ENCODE results near the gene NCKAP5. TPM values are rescaled to one million over a fixed set of nuclear protein-coding genes. Genes with fewer than 3 reads are reported as not detected.

Gene NCKAP5
- total RNA-seq, 1 donor from 2014 or later = 2.7 TPM

DNA sequence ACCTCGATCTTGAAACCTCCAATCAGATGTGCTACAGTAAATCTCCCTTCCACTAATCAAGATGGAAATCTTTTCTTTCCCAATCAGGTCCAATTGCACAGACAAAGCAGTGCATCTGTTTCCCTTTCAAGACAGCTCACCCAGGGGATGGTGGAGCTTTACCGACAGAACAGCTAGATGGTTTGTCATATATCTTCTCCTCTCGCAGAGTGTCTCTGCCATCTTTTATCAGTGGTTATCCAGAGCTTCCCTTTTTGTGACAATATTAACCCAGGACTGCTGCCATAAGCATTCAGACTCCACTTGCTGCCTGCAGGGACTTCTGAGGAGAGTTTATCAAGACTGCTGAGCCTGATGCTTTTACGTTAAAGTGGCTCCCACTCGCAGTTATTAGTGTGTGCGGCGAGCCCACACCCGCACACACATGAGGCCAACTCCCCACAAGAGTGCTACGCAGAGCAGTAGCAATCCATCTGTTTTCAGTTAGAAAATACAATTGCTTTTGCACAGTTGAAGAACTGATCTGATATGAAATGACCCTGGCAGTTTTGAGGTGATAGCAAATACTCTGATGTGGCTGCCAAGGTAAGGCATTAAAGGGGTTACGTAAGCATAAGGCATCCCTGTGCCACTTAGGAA, 398.9 kb downstream of the NCKAP5 start:
- H3K4me2 ChIP-seq (ENCODE audit: low read length) = no peak overlapping the region

DNA sequence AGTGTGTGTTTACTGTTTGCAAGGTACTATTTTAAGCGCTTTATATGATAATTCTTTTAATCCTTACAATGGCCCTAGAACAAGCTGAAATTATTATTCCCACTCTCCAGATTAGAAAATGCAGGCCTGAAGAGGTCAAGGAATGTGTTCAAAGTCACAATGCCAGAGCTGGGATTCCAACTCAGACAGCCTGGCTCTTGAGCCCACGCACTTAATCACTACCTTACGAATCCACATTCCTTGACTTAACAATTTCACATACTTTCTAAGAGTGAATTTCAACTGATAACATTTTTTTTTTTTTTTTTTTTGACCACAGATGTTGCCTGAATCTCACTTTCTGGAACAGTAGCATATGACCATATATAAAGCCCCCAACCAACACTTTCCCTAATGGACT, 400.3 kb downstream of the NCKAP5 start:
- TF ChIP-seq CTCF (IDR thresholded peaks at IDR 0.05; ENCODE audit: insufficient read depth, low read depth, low read length) (no peak), EZH2 (IDR thresholded peaks at IDR 0.05; ENCODE audit: insufficient read depth, low read length) (no peak)
- no peak overlapping the region for H3K4me3 Mint-ChIP-seq (ENCODE audit: unreplicated experiment)
- no peaks in the 10 kb centered on the region for H3K9me3 ChIP-seq (ENCODE audit: insufficient read depth, low read depth, low read length)
- H3K4me3 ChIP-seq (ENCODE audit: insufficient read depth, low read depth, low read length) = no peak overlapping the region
- no peaks in the 10 kb centered on the region for H3K4me1 ChIP-seq (ENCODE audit: insufficient read depth, low read length)
- no peaks in the 10 kb centered on the region for H3K36me3 ChIP-seq (ENCODE audit: insufficient read depth, low read length)
- H3K4me2 ChIP-seq (ENCODE audit: low read length) = no peak overlapping the region
- H3K4me1 Mint-ChIP-seq (ENCODE audit: low read depth, unreplicated experiment) = no peaks in the 10 kb centered on the region
- H3K36me3 Mint-ChIP-seq (ENCODE audit: low read depth, unreplicated experiment) = no peaks in the 10 kb centered on the region
- H3K9ac ChIP-seq (ENCODE audit: low read length) = no peak overlapping the region
- H3K27ac Mint-ChIP-seq (ENCODE audit: unreplicated experiment) = no peak overlapping the region
- DNase-seq (ENCODE audit: low read depth) (peak; percentile 64), FAIRE-seq (no peak)
- no peak overlapping the region for H2AFZ ChIP-seq (ENCODE audit: low read depth, low read length)
- H3K79me2 ChIP-seq (ENCODE audit: insufficient read depth, low read length) = no peaks in the 10 kb centered on the region
- H3K27me3 ChIP-seq (ENCODE audit: insufficient read depth, low read length) = no peaks in the 10 kb centered on the region
- H3K27me3 Mint-ChIP-seq (ENCODE audit: low read depth, unreplicated experiment) = no peaks in the 10 kb centered on the region
- H4K20me1 ChIP-seq (ENCODE audit: insufficient read depth, low read length) = no peaks in the 10 kb centered on the region
- no peaks in the 10 kb centered on the region for H3K9me3 Mint-ChIP-seq (ENCODE audit: unreplicated experiment)
- no peak overlapping the region for H3K27ac ChIP-seq (ENCODE audit: low read depth, low read length)

More for the DNA sequence above, 398.9 kb downstream of the NCKAP5 start:
- Histone ChIP-seq H3K27ac (ENCODE audit: low read depth, low read length) (no peak overlapping the region), H3K36me3 (ENCODE audit: insufficient read depth, low read length) (no peaks in the 10 kb centered on the region), H3K79me2 (ENCODE audit: insufficient read depth, low read length) (no peaks in the 10 kb centered on the region), H3K4me3 (ENCODE audit: insufficient read depth, low read depth, low read length) (no peak overlapping the region), H2AFZ (ENCODE audit: low read depth, low read length) (no peak overlapping the region), H3K9ac (ENCODE audit: low read length) (no peak overlapping the region), H3K4me1 (ENCODE audit: insufficient read depth, low read length) (no peaks in the 10 kb centered on the region), H3K9me3 (ENCODE audit: insufficient read depth, low read depth, low read length) (no peaks in the 10 kb centered on the region), H4K20me1 (ENCODE audit: insufficient read depth, low read length) (no peaks in the 10 kb centered on the region), H3K27me3 (ENCODE audit: insufficient read depth, low read length) (no peaks in the 10 kb centered on the region)
- no peaks in the 10 kb centered on the region for H3K36me3 Mint-ChIP-seq (ENCODE audit: low read depth, unreplicated experiment)
- TF ChIP-seq EZH2 (IDR thresholded peaks at IDR 0.05; ENCODE audit: insufficient read depth, low read length) = no peak
- no peak for TF ChIP-seq CTCF (IDR thresholded peaks at IDR 0.05; ENCODE audit: insufficient read depth, low read depth, low read length)
- DNase-seq (ENCODE audit: low read depth) (no peak), FAIRE-seq (no peak)
- no peaks in the 10 kb centered on the region for H3K27me3 Mint-ChIP-seq (ENCODE audit: low read depth, unreplicated experiment)
- H3K9me3 Mint-ChIP-seq (ENCODE audit: unreplicated experiment) = no peaks in the 10 kb centered on the region
- no peak overlapping the region for H3K27ac Mint-ChIP-seq (ENCODE audit: unreplicated experiment)
- no peaks in the 10 kb centered on the region for H3K4me1 Mint-ChIP-seq (ENCODE audit: low read depth, unreplicated experiment)
- no peak overlapping the region for H3K4me3 Mint-ChIP-seq (ENCODE audit: unreplicated experiment)

DNA sequence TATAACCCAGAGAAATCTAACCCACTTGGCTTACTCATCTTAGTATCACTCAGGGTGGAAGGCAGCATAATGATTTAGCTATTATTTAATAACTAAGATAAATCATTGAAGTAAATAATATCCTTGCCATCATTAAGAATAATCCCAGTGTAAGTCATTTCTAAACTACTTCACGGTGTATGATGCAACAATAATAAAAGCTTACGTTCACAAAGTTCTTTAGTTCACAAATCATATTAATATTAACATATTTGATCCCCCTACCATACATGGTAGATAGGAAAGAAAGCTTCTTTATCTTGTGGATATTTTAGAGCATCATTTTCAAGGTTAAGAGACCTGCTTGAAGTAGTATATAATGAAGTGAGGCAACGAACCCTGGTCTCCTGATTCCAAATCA, 401.0 kb downstream of the NCKAP5 start:
- FAIRE-seq (no peak), DNase-seq (ENCODE audit: low read depth) (no peak)
- Histone ChIP-seq H2AFZ (ENCODE audit: low read depth, low read length) (no peak overlapping the region), H3K27me3 (ENCODE audit: insufficient read depth, low read length) (no peaks in the 10 kb centered on the region), H3K36me3 (ENCODE audit: insufficient read depth, low read length) (no peaks in the 10 kb centered on the region), H3K27ac (ENCODE audit: low read depth, low read length) (no peak overlapping the region), H3K9me3 (ENCODE audit: insufficient read depth, low read depth, low read length) (no peaks in the 10 kb centered on the region), H3K4me3 (ENCODE audit: insufficient read depth, low read depth, low read length) (no peak overlapping the region), H3K4me2 (ENCODE audit: low read length) (no peak overlapping the region), H3K79me2 (ENCODE audit: insufficient read depth, low read length) (no peaks in the 10 kb centered on the region), H3K4me1 (ENCODE audit: insufficient read depth, low read length) (no peaks in the 10 kb centered on the region), H4K20me1 (ENCODE audit: insufficient read depth, low read length) (no peaks in the 10 kb centered on the region), H3K9ac (ENCODE audit: low read length) (no peak overlapping the region)
- H3K9me3 Mint-ChIP-seq (ENCODE audit: unreplicated experiment) = no peaks in the 10 kb centered on the region
- no peak overlapping the region for H3K4me3 Mint-ChIP-seq (ENCODE audit: unreplicated experiment)
- no peaks in the 10 kb centered on the region for H3K27me3 Mint-ChIP-seq (ENCODE audit: low read depth, unreplicated experiment)
- TF ChIP-seq EZH2 (IDR thresholded peaks at IDR 0.05; ENCODE audit: insufficient read depth, low read length) (no peak), CTCF (IDR thresholded peaks at IDR 0.05; ENCODE audit: insufficient read depth, low read depth, low read length) (no peak)
- no peaks in the 10 kb centered on the region for H3K4me1 Mint-ChIP-seq (ENCODE audit: low read depth, unreplicated experiment)
- H3K27ac Mint-ChIP-seq (ENCODE audit: unreplicated experiment) = no peak overlapping the region
- H3K36me3 Mint-ChIP-seq (ENCODE audit: low read depth, unreplicated experiment) = no peaks in the 10 kb centered on the region
